NCI-H748 treated with DMSO at 0.1 percent for 48 hours (cell line): ENCODE measurements around the gene RAP1A.

Experiments
- DNase-seq: peaks from one replicate; lab custom pipeline; 2025; lab: John Stamatoyannopoulos, UW

Gene RAP1A

DNA sequence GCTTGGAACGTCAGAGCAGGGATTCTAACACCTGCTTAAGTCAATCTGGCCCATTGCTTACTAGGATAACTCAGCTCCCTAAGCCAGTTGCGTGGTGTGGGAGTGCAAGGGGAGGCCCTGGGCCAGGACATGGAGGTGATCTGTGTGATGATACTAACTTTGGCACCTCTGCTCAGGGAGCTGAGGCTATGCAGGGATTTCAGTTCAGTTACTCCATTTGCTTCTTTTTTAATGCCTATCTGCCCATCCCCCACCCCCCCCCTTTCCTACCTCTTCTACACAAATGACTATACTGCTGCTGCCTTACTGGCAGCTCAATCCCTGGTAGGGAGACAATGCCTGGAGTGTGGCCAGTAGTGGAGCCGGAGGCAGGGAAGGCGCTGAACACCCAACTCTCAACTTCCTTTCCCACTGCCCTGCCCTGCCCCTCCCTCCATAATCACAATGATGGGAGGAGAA lies 100.1 kb downstream of the RAP1A start:
- no peak for DNase-seq

DNA sequence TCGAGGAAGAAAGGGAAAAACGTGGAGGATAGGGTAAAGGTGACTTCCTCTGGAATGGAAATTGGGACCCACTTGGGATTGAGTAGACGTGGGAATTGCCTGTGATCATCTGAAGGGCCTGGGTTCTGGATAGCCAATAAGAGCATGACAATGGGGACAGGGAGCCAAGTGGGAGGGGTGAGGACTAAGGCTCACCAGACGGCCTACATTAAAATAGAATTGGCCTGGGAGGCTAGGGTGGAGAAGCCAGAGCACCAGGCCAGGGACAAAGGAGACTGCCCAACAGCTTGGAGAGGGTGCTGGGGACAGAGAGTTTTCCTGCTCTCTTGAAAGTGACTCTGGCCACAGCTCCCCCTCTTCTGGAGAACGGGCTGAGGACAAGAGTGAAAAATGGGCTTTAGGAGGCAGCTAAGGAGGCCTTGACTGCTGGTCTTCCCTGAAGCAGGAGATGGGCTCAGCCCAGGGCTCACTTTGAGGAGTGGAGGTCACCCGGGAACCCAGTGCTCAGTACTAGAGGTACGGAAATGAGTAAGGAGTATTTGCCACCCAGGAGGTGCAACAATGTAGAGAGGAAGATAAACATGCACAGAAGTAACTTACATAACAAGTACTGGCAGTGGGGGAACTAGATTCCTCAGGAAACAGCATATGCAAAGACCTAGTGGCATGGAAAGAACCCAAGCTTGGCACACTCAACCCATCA lies 100.8 kb downstream of the RAP1A start:
- DNase-seq = no peak

DNA sequence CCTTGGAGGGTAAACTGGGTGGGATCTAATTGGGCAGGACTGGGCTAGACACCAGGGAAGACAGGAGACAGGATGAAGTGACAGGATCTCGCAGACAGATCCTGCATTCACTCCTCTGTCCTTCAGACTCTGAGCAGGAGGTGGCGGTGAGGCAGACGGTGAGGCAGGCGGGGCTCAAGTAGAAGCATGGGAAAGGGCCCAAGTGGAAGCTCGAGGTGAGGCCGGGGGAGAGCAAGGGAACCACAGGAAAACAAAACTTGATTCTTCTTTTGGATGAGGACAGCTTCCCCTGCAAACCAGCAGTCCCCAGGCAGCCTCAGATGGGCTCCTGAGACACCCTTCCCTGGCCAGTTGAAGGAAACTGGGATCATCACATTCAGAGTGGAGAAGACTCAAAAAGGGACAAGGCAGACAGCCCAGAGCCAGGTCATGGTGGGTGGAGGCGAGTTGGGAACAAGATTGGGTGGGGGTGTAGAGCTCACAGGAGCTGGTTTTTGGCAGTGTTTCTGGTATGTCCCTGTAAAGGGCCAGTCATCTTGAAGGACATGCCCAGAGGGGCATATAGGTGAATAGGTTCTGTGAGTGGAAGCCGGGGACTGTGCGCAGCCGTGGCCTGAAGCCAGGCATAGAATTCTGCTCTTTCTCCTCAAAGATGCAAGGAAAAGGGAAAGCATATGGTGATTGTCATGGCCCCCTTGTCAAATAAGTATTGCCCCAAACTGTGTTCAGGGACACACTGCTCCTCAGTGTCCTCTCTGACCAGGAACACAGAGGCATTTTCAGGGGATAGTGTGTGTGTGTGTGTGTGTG lies 101.6 kb downstream of the RAP1A start:
- DNase-seq = no peak

DNA sequence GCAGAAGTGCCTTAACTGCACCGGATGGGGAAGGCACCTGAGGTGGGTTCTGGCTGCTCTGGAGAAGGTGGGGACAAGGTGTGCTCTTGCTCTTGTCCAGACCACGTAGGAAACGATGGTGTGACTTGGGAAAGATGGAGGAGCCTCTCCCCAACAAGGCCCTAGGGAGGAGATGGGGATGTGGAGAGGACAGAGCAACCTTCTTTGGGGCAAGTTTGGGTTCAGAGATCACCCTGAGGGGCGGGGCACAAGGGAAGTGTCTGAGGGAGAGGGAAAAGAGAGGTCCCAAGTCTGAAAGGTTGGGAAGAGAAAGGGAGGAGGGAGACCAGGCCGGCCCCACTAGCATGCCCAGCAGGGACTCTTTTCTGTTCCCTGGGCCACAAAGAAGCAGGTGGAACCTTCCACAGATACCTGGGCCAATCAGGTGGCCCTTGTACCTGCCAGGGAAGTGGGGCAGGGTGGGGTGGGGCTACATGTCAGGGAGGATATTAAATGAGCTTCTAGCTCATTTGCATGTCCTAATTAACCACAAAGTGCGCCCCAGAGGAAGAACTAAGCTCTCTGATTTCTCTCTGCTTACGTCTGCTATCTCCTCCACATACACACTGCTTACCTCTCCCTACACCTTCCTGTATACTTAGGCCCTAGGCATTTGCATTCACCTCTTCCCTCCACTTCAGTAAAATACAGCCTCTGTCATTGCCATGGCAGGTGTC lies 103.7 kb downstream of the RAP1A start:
- DNase-seq = no peak

DNA sequence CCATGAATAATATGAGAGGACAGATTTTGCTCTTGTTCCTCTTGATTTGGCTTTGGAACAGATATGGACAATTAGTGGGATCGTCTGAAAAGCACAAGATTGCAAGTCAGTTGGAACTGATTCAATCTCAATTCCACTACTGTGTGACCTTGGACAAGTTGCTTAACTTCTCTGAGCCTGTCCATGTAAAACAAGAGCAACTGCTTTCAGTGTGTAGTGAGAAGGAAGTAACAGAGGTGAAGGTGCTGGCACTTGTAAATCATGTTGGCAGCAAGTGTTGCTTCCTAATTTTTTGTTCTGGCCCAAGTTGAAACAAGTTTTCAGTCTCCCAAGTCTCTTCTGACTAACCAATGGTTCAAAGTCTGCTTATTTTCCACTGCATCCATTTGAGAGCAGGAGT lies 104.3 kb downstream of the RAP1A start:
- no peak for DNase-seq

DNA sequence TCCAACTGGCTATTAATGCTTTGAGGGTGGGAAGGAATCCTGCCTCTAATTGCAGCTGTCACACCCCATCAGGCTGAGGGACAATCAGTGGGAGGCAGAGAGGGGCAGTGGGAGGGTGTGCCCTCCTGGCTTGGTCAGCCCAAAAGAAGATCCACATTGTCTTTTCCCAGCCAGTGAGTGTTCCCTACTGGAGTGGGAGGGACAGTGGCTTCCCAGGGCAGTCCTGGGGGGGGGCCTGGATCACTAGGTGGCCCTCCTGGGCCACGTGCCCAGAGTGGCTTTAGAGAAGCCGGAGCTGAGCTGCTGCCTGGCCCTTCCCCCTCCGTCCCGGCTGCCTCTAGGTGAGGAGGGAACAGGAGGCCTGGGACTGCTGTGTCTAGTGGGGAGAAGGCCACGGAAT lies 105.6 kb downstream of the RAP1A start:
- DNase-seq = no peak

DNA sequence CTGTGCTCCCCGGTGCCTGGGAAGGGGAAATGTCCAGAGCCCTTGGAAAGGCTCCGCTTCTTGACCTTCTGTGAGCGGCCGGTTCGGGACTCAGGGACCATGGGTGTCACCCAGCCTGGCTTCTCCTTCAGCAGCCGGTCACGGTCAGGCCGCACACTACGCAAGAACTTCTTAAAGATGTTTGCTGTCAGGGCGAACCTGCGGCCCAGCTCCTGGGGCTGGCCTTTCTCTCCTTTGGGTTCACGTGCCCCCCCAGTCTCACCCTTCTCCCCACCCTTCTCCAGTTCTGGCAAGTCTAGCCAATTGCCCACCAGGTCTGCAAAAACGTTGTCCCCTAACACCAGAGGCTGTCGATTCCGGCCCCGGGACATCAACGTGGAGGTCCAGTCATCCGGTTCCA lies 107.5 kb downstream of the RAP1A start:
- DNase-seq = no peak

DNA sequence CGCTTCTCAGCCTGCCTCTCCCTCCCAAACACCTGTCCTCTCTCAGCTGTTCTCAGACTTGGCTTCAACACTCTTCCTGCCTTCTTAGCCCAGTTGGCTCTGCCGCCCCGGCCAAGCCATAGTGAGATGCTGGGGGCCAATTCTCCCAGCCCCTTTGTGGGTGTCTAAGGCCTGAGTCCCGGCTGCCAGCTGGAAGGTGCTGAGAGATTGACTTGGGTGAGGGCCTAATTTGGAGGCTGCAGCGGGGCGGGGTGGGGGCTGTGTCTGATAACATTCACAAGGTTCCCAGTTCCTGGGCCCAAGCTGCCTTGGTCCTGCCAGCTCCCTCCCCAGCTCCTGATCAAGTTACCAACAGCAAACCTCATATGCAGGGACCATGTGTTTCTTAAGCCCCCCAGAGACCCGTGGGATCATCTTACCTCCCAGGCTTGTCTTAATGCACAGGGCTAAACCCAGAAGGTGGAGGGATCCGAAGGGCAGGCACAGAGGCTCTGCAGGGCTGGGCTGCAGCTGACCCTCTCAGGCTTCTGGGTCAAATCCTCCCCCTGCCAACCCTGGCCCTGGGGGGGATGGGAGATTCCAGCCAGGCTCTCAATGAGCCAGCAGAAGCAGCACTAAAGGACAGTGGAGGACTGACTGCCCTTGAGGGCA lies 109.8 kb downstream of the RAP1A start:
- DNase-seq = no peak

DNA sequence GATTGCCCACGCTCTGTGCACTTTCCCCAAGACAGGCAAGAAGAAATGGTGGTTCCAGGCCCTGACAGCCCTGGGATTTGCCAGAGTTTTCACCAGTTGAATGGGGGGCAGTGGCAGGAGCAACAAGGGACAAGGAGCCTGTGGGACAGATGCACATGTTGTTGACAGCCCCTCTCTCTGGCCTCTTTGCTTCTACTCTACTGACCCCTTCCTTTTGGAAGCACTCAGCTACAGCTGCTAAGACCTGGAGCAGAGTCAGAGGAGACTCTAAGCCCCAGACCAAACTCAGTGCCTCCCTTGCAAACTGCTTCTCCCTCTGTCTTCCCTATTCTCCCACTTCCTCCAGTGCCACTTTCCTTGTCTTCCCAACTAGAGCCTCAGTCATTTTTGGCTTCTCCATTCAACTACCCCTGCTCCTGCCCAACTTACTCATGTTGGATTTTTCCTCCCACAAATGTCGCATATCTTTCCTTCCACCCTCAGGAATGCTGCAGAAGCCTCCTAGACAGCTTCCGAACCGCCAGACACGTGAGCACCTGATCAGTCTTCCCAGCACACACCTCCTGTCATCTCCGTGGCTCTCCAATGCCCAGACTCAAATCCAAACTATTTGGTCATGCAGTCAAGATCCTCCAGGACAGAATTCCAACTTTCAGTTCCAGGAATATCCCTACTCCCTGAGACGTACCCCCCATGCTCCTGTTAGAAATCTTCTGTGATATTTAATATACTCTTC lies 110.5 kb downstream of the RAP1A start:
- DNase-seq = no peak

DNA sequence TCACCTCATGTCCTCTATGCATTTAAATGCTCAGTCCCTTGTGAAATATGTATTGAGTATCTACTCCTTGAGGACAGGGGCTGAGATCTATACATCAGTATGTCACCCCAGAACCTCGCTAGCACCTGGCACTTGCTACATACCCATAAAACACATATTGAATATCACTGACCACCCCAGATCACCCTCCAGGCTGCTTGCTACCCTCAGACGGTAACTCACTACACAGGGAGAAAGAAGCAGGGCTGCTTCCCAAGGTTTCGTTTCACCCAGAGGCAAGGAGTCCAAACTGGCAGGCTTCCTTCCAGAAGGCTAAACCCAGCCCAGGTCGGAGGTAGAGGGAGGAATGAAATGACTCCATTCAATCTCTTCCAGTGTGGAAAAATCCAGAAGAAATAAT lies 111.1 kb downstream of the RAP1A start:
- no peak for DNase-seq

DNA sequence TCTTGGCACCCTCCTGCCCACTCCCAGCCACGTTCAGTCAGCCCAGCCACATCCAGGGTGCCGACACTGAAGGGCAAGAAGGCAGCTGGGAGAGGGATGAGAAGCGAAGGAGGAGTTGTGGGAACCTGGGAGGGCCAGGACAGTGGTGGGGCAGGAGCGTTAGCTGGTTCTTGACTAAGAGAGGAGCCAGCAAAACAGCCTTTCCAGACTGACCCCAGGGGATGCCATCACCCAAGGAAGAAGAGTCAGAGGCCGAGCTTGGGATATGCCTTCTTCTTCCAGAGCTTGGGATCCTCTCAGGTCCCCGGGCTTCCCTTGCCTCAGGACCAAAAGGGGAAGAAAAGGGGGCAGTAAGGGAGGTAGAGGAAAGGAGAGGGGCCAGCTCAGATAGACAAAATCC lies 112.4 kb downstream of the RAP1A start:
- no peak for DNase-seq

DNA sequence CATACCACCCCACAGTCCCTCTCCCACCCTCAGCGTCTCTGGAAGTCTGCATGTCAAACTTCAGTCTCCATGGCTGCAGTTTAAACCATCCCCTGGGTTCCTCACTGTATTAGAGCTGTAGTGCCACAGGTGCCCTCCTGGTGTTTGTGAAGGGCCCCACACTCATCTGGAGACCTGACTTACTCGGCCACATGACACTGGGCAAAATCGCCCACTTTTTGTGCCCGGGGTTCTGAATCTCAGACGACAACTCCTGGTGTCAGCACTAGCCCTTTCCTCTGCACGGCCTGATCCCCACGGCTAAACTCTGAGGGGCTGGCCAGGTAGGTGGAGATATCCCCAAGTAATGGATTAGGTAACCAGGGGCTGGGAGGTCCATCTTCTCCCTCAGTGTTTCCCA lies 113.1 kb downstream of the RAP1A start:
- DNase-seq = no peak

DNA sequence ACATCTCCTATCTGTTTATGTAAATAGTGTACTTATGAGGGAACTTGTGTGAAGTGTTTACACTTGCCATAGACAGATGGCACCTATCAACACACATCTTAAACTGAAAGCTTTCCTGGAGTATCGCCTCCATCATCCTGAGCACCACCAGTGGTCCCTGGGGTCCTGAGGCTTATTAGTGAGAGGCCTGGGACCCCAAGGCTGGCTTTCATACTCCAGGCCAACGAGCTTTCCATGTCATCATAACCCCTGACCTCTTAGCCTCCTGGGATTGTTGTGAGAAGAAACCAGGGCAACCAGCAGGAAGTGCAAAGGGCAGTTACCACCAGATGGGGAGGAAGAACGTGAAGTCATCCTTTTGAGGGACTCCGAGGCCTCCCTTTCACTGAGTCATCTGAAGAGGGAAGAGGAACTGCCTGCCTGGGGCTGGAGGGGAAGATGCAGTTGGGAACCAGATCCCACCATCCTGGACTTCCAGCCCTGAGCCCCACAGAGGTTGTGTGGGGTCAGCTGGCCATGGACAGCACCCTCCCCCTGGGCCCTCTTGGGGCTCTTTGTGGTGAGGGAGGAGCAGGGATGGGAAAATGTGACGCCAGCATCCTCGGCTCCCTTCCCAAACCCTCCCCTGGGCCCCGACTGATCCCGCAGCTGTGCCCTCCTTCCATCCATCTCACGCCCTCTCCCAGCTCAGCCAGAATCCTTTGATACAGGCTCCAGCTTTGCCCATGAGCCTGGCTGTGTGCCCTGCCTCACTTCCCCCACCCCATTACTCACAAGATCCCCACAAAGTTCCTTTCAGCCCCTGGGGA lies 113.8 kb downstream of the RAP1A start:
- DNase-seq = no peak

DNA sequence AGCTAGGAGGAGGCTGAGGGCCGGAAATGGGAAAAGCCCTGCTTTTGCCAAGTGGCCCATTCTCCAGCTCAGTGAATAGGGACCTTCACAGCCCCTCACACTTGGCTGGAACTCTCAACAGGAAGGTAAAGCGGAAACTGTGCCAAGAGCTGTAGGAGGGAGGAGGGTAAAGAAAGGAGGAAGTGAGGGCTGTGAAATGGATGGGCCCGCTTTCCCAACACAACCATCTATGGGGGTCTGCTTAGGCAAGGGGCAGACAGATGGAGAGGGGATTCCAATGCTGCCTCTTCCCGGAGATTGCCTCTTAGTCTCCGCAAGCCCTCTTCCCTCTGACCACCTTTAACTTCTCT lies 114.4 kb downstream of the RAP1A start:
- DNase-seq = no peak

DNA sequence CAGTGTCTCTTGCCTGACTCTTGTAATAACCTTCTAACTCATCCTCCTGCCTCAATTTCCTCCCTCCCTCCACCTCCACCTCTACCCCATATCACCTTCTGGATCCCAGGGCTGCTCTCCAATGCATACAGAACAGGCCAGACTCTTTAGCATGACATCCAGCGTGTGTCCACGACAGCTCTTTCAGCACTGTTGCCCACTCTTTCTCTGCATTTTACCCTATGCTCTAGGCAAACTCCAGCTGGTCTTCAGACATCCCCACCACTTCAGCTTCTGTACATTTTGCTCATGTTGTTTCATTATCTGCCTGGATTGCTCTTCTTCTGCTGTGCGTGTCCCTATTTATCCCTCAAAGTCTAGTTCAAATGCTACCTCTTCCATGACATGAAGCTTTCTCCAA lies 114.8 kb downstream of the RAP1A start:
- no peak for DNase-seq

DNA sequence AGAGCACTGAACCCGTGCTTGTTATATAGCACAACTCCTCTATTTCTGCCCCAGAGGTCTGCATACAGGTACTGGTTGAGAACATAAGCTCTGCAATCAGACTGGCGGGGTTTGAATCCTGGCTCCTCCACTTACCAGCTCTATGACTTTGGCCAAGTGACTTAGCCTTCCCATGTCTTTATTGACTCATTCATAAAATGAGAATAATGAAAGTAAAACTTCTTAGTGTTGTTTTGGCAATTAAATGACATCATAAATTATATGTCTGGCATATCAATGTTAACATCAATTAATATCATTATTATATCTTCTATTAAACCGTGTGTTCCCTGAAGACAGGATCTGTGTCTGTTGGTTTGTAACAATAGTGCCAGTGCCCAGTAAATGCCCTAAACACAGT lies 115.3 kb downstream of the RAP1A start:
- DNase-seq = no peak

DNA sequence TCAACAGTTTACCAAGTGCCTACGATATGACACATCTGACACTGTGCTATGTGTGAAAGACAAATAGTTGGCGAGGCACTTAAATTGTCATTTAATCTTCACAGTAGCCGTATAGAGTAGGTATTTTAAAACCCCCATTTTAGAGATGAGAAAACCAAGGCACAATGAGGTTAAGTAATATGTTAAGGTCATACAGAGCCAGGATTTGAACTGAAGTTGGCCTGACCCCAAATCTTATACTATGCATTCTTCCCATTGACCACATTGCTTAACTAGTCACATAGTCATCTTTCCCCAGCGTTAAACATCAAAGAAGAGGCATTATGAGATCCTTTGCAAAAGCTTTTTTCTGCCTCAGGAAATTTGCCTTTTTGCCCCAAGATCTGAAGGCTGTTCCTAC lies 115.7 kb downstream of the RAP1A start:
- DNase-seq = no peak

DNA sequence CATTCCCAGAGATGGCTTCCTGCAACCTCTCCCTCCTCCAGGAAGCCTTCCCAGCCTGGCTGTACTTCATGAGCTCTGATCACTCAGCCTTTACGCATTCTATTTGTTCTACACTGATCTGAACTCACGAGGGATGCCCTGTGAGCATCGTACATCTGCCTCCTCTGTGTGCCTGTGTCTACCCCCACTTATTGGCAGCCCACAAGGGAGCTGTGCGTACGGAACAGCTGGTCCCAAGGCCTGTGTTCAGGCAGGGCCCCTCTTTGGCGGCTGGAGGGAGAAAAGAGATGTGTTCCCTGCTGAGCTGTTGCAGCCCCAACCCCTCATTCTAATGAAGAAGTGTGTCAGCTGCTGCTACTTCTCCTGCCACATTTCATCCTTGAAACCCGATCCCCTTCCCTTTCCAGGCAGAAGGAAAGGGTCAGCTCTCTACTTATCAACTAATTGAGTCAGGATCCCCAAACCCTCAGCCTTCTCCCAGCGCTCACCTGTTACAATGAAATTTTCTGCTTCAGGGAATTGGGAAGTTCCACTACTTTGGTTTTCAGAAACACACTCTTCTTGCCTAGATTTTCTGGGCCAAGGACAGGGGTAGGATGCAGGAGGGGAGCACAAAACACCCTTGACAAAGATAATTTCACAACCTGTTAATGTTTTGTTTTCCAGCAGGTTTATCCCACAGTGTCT lies 116.4 kb downstream of the RAP1A start:
- DNase-seq = no peak

DNA sequence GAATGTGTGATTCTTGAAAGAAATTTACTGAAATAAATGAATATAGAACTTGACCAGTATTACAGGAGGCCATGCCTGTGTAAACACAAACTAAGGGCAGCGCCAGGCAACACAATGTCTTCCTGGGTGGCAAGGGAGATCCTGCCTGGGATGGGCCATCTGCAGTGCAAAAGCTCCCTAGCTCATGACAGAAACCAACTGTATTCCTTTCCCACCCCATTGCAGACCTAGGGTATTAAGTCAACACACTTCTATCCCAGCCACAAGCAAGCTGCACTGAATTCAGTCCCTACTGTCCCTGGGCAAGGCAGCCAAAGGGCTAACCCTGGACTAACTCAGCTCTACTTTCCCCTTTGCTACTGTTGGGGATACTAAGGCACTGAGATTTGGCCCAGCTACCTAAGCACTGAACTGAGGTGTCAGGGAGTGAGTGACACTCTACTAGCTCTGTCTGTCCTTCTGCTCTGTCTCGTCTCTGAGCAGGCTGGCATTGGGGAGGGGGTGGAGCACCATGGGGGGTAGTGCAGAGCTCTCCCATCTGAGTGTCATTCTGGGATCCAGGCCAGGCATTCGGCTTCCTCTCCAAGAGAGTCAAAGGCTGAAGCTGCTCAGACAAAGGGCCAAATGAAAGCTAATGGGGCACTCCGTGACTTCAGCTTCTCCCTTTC lies 117.1 kb downstream of the RAP1A start:
- no peak for DNase-seq
